ENCODE measurements around the gene COPG2.
"Not testable (repeated sequence)": the region's sequence is repeated elsewhere in the genome, so short reads cannot be mapped to it uniquely, and the experiment has no call there.

The COPG2 gene

DNA sequence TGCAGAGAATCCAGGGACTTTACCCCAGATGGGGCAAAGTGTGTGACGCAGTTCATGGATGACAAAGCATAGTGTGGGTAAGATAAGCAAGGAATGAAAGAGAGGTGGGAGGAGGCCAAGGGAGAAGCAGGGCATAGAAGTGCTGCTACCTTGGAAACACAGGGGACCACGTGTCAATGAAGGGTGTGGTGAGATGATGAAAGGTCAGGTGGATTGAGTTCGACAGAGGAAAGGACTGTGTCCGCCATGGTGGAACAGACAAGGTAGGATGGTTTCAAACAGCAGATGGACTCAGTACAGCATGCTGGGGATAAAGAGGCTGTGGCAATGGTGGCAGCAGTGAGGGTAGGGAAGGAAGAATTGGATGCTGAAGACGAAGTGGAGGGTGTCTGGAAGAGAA, 143.9 kb downstream of the COPG2 start:
- DNase-seq (ENCODE audit: extremely low read depth, low read depth) = no peak
- no peak overlapping the region for H3K4me3 ChIP-seq (replicated peaks; ENCODE audit: low read depth, low read length)
- TF ChIP-seq, protein P1, sequence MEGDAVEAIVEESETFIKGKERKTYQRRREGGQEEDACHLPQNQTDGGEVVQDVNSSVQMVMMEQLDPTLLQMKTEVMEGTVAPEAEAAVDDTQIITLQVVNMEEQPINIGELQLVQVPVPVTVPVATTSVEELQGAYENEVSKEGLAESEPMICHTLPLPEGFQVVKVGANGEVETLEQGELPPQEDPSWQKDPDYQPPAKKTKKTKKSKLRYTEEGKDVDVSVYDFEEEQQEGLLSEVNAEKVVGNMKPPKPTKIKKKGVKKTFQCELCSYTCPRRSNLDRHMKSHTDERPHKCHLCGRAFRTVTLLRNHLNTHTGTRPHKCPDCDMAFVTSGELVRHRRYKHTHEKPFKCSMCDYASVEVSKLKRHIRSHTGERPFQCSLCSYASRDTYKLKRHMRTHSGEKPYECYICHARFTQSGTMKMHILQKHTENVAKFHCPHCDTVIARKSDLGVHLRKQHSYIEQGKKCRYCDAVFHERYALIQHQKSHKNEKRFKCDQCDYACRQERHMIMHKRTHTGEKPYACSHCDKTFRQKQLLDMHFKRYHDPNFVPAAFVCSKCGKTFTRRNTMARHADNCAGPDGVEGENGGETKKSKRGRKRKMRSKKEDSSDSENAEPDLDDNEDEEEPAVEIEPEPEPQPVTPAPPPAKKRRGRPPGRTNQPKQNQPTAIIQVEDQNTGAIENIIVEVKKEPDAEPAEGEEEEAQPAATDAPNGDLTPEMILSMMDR (IDR thresholded peaks at IDR 0.05; ENCODE audit: low read depth, low read length, missing control alignments) = no peak

GRCh38 chr7:130523519-130524125, 144.9 kb downstream of the COPG2 start:
- DNase-seq (ENCODE audit: extremely low read depth, low read depth); H3K4me3 ChIP-seq (replicated peaks; ENCODE audit: low read depth, low read length): not testable (repeated sequence)

DNA sequence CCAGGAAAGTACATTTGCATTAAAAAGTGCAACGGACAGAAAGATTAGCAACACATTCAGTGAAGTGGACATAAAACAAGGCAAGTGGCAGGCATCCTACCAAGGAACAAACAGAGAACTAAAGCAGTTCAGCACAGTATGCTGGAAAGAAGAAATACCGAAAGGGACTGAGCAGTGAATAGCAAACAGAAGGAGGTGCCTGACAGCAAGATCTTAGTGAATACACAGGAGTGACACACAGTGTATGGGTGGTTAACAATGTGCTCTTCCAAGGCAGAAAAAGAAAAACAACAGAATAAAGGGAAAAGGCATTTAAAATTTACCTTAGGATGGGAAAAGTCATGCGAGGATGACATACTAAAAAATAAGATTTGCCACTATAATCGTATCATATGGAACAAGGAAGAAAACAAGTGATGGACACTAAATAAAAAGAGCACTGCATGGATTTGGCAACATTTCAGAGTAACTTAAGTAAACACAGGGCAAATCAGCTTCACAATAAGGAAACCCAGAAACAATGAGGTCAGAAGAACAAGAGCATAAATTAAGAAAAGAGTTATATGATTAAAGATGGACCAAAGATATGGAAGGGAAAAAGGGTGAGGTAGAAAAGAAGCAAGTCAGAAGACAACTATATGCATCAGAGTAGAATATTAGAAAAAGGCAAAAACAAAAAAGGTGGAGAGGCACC, 147.1 kb downstream of the COPG2 start:
- no peak overlapping the region for H3K4me3 ChIP-seq (replicated peaks; ENCODE audit: low read depth, low read length)
- DNase-seq (ENCODE audit: extremely low read depth, low read depth) = no peak
- TF ChIP-seq, protein P1 (IDR thresholded peaks at IDR 0.05; ENCODE audit: low read depth, low read length, missing control alignments) = no peak

DNA sequence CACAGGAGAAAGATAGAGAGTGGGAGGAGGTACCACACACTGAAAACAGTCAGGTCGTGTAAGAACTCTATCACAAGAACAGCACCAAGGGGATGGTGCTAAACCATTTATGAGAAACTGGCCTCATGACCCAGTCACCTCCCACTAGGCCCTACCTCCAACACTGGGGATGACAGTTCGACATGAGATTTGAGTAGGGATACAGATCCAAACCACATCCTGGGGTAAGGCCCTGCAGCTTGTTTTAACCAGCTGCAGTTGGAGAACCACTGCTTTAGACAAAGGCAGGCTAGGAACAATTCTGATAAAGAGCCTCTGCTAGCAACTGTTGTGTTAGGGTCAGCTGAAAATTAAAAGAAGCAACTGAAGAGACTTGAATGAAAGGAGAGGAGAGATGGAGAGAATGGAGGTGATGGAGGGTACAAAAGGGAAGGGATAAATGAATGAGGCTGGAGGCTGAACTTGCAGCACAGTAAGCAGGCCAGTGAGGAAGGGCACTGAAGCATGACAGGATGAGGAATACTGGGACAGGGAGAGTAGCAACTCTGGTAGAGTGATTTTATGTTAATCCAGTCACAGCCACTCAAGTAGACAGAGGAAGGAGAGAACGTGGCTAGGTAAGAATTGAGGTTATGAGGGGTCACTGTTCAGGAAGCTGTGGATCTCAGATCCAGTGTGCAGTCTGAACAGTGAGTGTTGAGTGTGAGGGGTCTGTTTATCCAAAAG, 153.1 kb downstream of the COPG2 start:
- TF ChIP-seq, protein P1 (IDR thresholded peaks at IDR 0.05; ENCODE audit: low read depth, low read length, missing control alignments) = no peak
- no peak overlapping the region for H3K4me3 ChIP-seq (replicated peaks; ENCODE audit: low read depth, low read length)
- DNase-seq (ENCODE audit: extremely low read depth, low read depth) = no peak

DNA sequence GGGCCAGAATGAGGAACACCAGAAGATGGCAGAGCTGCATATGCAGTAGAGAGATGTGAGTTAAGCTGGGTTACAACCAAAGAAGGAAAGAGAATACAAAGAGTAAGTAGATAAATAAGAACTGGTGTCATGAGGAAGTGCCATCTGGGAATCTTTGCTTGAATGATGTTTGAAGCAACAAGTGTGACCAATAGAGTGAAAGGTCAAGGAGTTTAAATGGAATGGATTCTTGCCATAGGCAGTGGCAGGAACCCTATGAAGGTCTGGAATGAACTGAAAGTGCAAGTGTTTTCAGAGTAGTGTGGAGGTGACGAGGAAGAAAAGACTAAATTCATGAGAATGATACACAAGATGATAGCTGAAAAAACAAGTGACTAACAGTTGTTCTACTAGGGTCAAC, 155.1 kb downstream of the COPG2 start:
- TF ChIP-seq, protein P1 (IDR thresholded peaks at IDR 0.05; ENCODE audit: low read depth, low read length, missing control alignments) = no peak
- no peak for DNase-seq (ENCODE audit: extremely low read depth, low read depth)
- H3K4me3 ChIP-seq (replicated peaks; ENCODE audit: low read depth, low read length) = no peak overlapping the region

- not testable (repeated sequence) for DNase-seq (ENCODE audit: extremely low read depth, low read depth); H3K4me3 ChIP-seq (replicated peaks; ENCODE audit: low read depth, low read length)
These were observed 156.5 kb downstream of the COPG2 start for GRCh38 chr7:130512038-130512437.

- H3K4me3 ChIP-seq (replicated peaks; ENCODE audit: low read depth, low read length) = no peak overlapping the region
- DNase-seq (ENCODE audit: extremely low read depth, low read depth) = no peak
- TF ChIP-seq, protein P1 (IDR thresholded peaks at IDR 0.05; ENCODE audit: low read depth, low read length, missing control alignments) = no peak
These were observed 162.2 kb downstream of the COPG2 start for GRCh38 chr7:130506358-130506757.
